ENCODE results near the gene PRELID2.

Gene PRELID2

GRCh38 chr5:145824040-145824439 is 11.1 kb downstream of the PRELID2 start:
- ATAC-seq = no peak
- TF ChIP-seq ZNF8 (CRISPR knock-in tag; IDR thresholded peaks at IDR 0.05) = no peak
- TF ChIP-seq ARNTL (CRISPR knock-in tag; IDR thresholded peaks at IDR 0.05; ENCODE audit: borderline replicate concordance, low read depth) = no peak
- no peak for TF ChIP-seq CSRNP3 (CRISPR knock-in tag; IDR thresholded peaks at IDR 0.05)
- TF ChIP-seq ESRRG (CRISPR knock-in tag; IDR thresholded peaks at IDR 0.05) = no peak
- TF ChIP-seq TOX (CRISPR knock-in tag; IDR thresholded peaks at IDR 0.05; ENCODE audit: borderline replicate concordance) = no peak
- no peak for TF ChIP-seq PPARA (CRISPR knock-in tag; IDR thresholded peaks at IDR 0.05; ENCODE audit: borderline replicate concordance)

GRCh38 chr5:145818604-145819003 is 16.5 kb downstream of the PRELID2 start:
- TF ChIP-seq TOX (CRISPR knock-in tag; IDR thresholded peaks at IDR 0.05; ENCODE audit: borderline replicate concordance) (no peak), ZNF70 (CRISPR knock-in tag; IDR thresholded peaks at IDR 0.05) (no peak), CSRNP3 (CRISPR knock-in tag; IDR thresholded peaks at IDR 0.05) (no peak), BACH2 (CRISPR knock-in tag; IDR thresholded peaks at IDR 0.05; ENCODE audit: borderline replicate concordance) (no peak)
- no peak for ATAC-seq

GRCh38 chr5:145812877-145813276 is 22.3 kb downstream of the PRELID2 start:
- no peak for ATAC-seq
- TF ChIP-seq GLIS3 (CRISPR knock-in tag; IDR thresholded peaks at IDR 0.05) = no peak
- no peak for TF ChIP-seq TOX (CRISPR knock-in tag; IDR thresholded peaks at IDR 0.05; ENCODE audit: borderline replicate concordance)
- TF ChIP-seq PPARA (CRISPR knock-in tag; IDR thresholded peaks at IDR 0.05; ENCODE audit: borderline replicate concordance) = no peak
- no peak for TF ChIP-seq ZNF70 (CRISPR knock-in tag; IDR thresholded peaks at IDR 0.05)
- no peak for TF ChIP-seq TCF4 (CRISPR knock-in tag; IDR thresholded peaks at IDR 0.05; ENCODE audit: borderline replicate concordance)
- TF ChIP-seq POU6F1 (CRISPR knock-in tag; IDR thresholded peaks at IDR 0.05; ENCODE audit: borderline replicate concordance, low read depth) = no peak
- TF ChIP-seq SNAI2 (CRISPR knock-in tag; IDR thresholded peaks at IDR 0.05) = no peak

GRCh38 chr5:145811834-145812625 is 23.1 kb downstream of the PRELID2 start:
- TF ChIP-seq ZNF565 (CRISPR knock-in tag; conservative IDR thresholded peaks at IDR 0.05; ENCODE audit: low read depth) (no peak), TOX (CRISPR knock-in tag; IDR thresholded peaks at IDR 0.05; ENCODE audit: borderline replicate concordance) (no peak), GLIS3 (CRISPR knock-in tag; IDR thresholded peaks at IDR 0.05) (no peak), ZFP3 (CRISPR knock-in tag; IDR thresholded peaks at IDR 0.05) (no peak), ZNF70 (CRISPR knock-in tag; IDR thresholded peaks at IDR 0.05) (no peak), BACH2 (CRISPR knock-in tag; IDR thresholded peaks at IDR 0.05; ENCODE audit: borderline replicate concordance) (no peak), ESRRG (CRISPR knock-in tag; IDR thresholded peaks at IDR 0.05) (no peak), CSDC2 (CRISPR knock-in tag; IDR thresholded peaks at IDR 0.05) (no peak), POU6F1 (CRISPR knock-in tag; IDR thresholded peaks at IDR 0.05; ENCODE audit: borderline replicate concordance, low read depth) (no peak), ARNTL (CRISPR knock-in tag; IDR thresholded peaks at IDR 0.05; ENCODE audit: borderline replicate concordance, low read depth) (no peak), CREB5 (CRISPR knock-in tag; IDR thresholded peaks at IDR 0.05; ENCODE audit: low read depth) (no peak), RARB (CRISPR knock-in tag; IDR thresholded peaks at IDR 0.05) (no peak), PATZ1 (CRISPR knock-in tag; IDR thresholded peaks at IDR 0.05; ENCODE audit: borderline replicate concordance) (no peak), SNAI2 (CRISPR knock-in tag; IDR thresholded peaks at IDR 0.05) (no peak)
- peak; percentile 95 for ATAC-seq
